GF-D8 (cell line): Measurements from ENCODE around the gene FLNC.

Source experiments
- DNase-seq: peaks from one replicate; lab custom pipeline; 2025; lab: John Stamatoyannopoulos, UW

Gene FLNC

GRCh38 chr7:128833148-128833945, 3.1 kb downstream of the FLNC start:
- no peak for DNase-seq

GRCh38 chr7:128833946-128834325, 3.7 kb downstream of the FLNC start:
- DNase-seq = no peak

- DNase-seq = no peak
Observed at GRCh38 chr7:128835231-128835751, 5.1 kb downstream of the FLNC start.

- no peak for DNase-seq
Observed at GRCh38 chr7:128835790-128836641, 5.8 kb downstream of the FLNC start.

- DNase-seq = no peak
Observed at GRCh38 chr7:128836729-128837348, 6.6 kb downstream of the FLNC start.

GRCh38 chr7:128837521-128837921, 7.3 kb downstream of the FLNC start:
- no peak for DNase-seq

- DNase-seq = no peak
Observed at GRCh38 chr7:128838109-128838779, 8.0 kb downstream of the FLNC start.

- no peak for DNase-seq
Observed at GRCh38 chr7:128838981-128839731, 8.9 kb downstream of the FLNC start.

GRCh38 chr7:128839751-128840177, 9.6 kb downstream of the FLNC start:
- DNase-seq = no peak

- DNase-seq = no peak
Observed at GRCh38 chr7:128840326-128841170, 10.3 kb downstream of the FLNC start.

GRCh38 chr7:128841171-128841690, 11.0 kb downstream of the FLNC start:
- no peak for DNase-seq

GRCh38 chr7:128841921-128842673, 11.9 kb downstream of the FLNC start:
- DNase-seq = no peak

GRCh38 chr7:128842674-128843641, 12.8 kb downstream of the FLNC start:
- DNase-seq = no peak

- no peak for DNase-seq
Observed at GRCh38 chr7:128843938-128844621, 13.9 kb downstream of the FLNC start.

- DNase-seq = no peak
Observed at GRCh38 chr7:128844777-128845311, 14.6 kb downstream of the FLNC start.

GRCh38 chr7:128845475-128845874, 15.3 kb downstream of the FLNC start:
- no peak for DNase-seq

GRCh38 chr7:128845987-128846386, 15.8 kb downstream of the FLNC start:
- no peak for DNase-seq
